Subcutaneous abdominal adipose tissue (tissue), 5 donors: ENCODE data around the gene CNIH1.
"Not testable (repeated sequence)": the region's sequence is repeated elsewhere in the genome, so short reads cannot be mapped to it uniquely, and the experiment has no call there.

Experiments
- H3K27ac ChIP-seq: one replicate; pipeline ENCODE4 v1.7.0; 2013; ENCODE audit warnings: low read depth, mild to moderate bottlenecking, inconsistent platforms, low read length, moderate library complexity
- H3K27me3 ChIP-seq, 5 donors: one replicate each; pipeline ENCODE4 v1.7.0; 2013; ENCODE audit warnings: low read length in 5 of 5, inconsistent platforms in 1 of 5; ENCODE audit not compliant: control insufficient read depth in 5 of 5, insufficient read depth in 4 of 5
- H3K36me3 ChIP-seq, 5 donors: one replicate each; pipeline ENCODE4 v1.7.0; 2013; ENCODE audit warnings: low read length in 5 of 5; ENCODE audit not compliant: control insufficient read depth in 5 of 5, insufficient read depth in 5 of 5
- H3K4me1 ChIP-seq, 5 donors: one replicate each; pipeline ENCODE4 v1.7.0; 2013; ENCODE audit warnings: low read length in 5 of 5, mild to moderate bottlenecking in 3 of 5, moderate library complexity in 1 of 5; ENCODE audit not compliant: control insufficient read depth in 5 of 5, insufficient read depth in 5 of 5
- H3K4me3 ChIP-seq, 5 donors: one replicate each; pipeline ENCODE4 v1.7.0; 2013; ENCODE audit warnings: low read length in 5 of 5, low read depth in 1 of 5
- H3K9ac ChIP-seq, 5 donors: one replicate each; pipeline ENCODE4 v1.7.0; 2013; ENCODE audit warnings: low read length in 5 of 5, mild to moderate bottlenecking in 4 of 5, moderate library complexity in 3 of 5
- H3K9me3 ChIP-seq, 5 donors: one replicate each; pipeline ENCODE4 v1.7.0; 2013; ENCODE audit warnings: low read length in 5 of 5; ENCODE audit not compliant: control insufficient read depth in 5 of 5
- donor health status: healthy.
- donor health status: healthy.
- donor health status: healthy.
- donor health status: healthy.
- donor health status: healthy.

CNIH1 gene

DNA sequence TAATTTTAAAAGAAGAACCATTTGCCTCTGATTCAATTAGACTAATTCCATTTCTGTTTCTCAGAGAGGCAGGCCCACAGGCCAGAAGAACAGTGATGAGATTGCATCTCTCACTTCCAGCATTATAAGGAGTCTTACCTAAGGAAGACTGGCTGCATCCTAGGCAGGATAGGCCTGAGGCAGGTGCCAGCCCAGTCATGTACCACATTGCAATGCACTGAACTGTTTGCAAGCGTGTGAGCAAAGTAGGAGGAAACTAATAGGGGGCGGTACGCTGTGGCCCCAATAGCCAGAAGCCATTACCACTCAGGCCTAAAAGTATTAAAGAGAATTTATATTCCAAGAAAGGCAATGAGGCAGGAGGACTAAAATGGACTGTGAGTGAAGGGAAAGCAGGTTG, 12.1 kb upstream of the CNIH1 start:
- Histone ChIP-seq H3K27me3 (no peaks in the 10 kb centered on the region), H3K36me3 (no peaks in the 10 kb centered on the region), H3K4me3 (no peak overlapping the region), H3K9ac (no peak overlapping the region), H3K4me1 (peaks cover 0 to 4% (median 0%) of the 10 kb centered on the region in 5 donors), H3K27ac (no peak overlapping the region), H3K9me3 (no peaks in the 10 kb centered on the region)

DNA sequence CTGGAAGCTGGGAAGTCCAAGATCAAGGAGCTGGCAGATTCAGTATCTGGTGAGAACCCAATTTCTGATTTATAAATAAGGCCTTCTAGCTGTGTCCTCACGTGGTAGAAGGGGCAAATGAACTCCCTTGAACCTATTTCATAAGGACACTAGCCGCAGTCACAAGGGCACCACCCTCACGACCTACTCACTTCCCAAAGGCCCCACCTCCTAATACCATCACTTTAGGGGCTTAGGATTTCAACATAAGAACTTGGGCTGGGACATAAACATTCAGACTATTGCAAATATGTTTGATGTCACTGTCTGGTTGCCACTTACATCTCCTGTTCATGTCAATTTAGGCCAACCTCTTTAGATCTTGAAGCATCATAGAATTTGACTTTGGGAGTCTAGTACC, 10.8 kb upstream of the CNIH1 start:
- no peaks in the 10 kb centered on the region for H3K27me3 ChIP-seq
- H3K4me3 ChIP-seq = no peak overlapping the region
- H3K9ac ChIP-seq = no peak overlapping the region
- no peaks in the 10 kb centered on the region for H3K36me3 ChIP-seq
- H3K4me1 ChIP-seq = peaks cover 0 to 4% (median 3%) of the 10 kb centered on the region in 5 donors
- no peak overlapping the region for H3K27ac ChIP-seq
- no peaks in the 10 kb centered on the region for H3K9me3 ChIP-seq

DNA sequence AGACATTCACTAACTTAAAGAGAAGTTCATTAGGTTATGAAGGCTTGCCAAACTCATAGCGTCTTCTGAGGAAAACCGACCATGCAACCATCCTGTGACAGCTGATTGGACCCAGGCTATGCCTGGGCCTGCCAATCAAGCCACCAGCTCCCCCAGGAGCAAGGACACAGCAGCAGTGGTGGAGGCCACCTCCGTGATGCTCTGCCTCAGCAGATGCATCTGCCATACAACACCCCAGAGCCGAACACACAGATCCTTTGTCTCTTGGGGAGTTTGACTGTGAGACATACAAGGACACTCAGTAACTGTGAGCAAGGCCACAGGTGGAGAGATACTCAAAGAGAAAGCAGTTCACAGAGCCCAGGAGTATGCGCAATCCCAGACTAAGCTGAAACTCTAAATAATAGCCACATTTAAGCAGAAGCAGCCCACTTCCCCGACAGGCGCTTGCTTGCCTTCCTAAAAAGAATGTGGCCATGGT, 10.0 kb upstream of the CNIH1 start:
- no peaks in the 10 kb centered on the region for H3K36me3 ChIP-seq
- no peak overlapping the region for H3K27ac ChIP-seq
- H3K9me3 ChIP-seq = no peaks in the 10 kb centered on the region

DNA sequence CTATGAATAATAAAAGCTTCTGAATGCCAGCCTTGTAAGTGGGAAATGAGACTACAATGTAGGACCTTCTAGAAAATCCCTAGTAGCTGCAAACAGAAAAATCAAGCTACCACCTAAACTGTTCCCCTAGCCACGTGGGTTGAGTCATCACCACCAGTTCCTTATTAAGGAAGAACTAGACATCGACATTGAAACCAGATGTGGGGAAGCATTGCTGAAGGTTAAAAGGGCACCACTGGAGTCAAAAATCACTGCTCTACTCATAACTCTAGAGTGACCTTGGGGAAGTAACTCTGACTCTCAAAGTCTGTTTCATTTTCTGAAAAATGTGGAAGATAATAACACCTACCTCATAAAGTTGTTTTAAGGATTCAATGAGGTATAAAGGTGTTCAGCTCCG, 9.4 kb upstream of the CNIH1 start:
- H3K4me3 ChIP-seq = no peak overlapping the region
- H3K4me1 ChIP-seq = peaks cover 0 to 4% (median 3%) of the 10 kb centered on the region in 5 donors
- no peaks in the 10 kb centered on the region for H3K27me3 ChIP-seq
- H3K9me3 ChIP-seq = no peaks in the 10 kb centered on the region
- H3K27ac ChIP-seq = no peak overlapping the region
- H3K9ac ChIP-seq = no peak overlapping the region
- no peaks in the 10 kb centered on the region for H3K36me3 ChIP-seq

More for the DNA sequence above, 10.0 kb upstream of the CNIH1 start:
- Histone ChIP-seq H3K9ac (no peak overlapping the region), H3K4me1 (peaks cover 0 to 4% (median 3%) of the 10 kb centered on the region in 5 donors), H3K4me3 (no peak overlapping the region), H3K27me3 (no peaks in the 10 kb centered on the region)

DNA sequence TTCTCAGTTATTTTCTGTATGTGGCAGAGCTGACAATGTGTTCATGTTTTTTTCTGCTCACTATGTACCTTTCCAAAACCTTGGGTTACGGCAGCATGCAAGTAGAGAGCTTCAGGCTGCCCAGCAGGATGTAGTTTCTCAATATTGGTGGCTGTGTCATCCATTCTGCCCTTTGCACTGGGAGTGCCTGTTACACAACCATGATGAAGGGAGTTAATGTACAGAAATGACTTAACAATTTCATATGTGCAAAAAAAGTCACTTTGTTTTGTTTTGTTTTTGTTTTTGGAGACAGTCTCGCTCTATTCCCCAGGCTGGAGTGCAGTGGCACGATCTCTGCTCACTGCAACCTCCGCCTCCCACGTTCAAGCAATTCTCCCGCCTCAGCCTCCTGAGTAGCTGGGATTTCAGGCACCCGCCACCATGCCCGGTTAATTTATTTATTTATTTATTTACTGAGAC, 6.1 kb upstream of the CNIH1 start:
- Histone ChIP-seq H3K9me3 (no peaks in the 10 kb centered on the region), H3K4me3 (no peak overlapping the region), H3K9ac (no peak overlapping the region), H3K36me3 (no peaks in the 10 kb centered on the region), H3K27ac (no peak overlapping the region), H3K27me3 (peaks cover 0 to 4% (median 0%) of the 10 kb centered on the region in 5 donors), H3K4me1 (peaks cover 0 to 4% (median 3%) of the 10 kb centered on the region in 5 donors)

DNA sequence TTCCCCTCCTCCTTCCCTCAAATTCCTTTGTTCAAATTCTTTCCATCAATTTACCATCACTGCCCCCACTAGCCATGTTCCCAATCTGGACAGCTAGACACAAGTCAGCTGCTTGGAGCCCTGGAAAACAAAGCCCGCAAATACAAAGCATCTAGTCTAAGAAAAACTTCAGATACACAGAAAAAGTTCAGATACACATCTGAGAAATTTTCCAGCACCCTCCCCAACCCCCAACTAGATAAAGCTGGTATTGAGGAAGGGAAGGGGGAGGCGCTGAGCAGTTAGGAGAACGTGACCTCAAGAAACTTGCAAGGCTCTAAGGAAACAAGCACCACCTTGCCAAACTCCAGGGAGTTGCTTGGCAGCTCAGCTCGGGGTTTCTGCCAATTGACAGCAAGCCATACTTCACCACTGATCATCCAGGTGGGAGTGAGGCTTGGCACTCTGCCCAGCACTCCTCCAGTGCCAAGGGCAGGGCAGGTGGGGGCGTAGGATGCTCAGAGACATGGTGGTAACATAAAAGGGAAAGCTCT, 5.1 kb upstream of the CNIH1 start:
- Histone ChIP-seq H3K27me3 (peaks cover 0 to 4% (median 0%) of the 10 kb centered on the region in 5 donors), H3K9ac (no peak overlapping the region), H3K4me1 (peaks cover 2 to 10% (median 7%) of the 10 kb centered on the region in 5 donors), H3K27ac (no peak overlapping the region), H3K9me3 (no peaks in the 10 kb centered on the region), H3K4me3 (no peak overlapping the region), H3K36me3 (no peaks in the 10 kb centered on the region)

DNA sequence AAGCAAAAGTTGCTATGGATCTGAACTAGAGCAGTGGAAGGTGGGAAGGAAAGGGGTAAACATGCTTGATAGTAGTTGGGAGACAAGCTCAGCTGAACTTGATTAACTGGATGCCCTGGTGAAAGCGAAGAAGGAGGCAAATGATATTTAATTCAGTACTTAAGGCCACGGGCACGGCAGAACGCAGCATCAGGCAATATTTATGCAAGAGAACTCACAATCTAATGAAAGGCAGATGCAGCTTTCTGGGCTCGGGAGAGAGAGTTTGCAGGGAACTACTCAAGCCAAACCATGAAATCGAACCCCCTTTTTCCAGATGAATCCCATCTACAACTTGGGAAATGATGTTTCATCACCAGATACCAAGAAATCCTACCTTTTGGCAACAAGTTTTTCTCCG, 3.5 kb upstream of the CNIH1 start:
- Histone ChIP-seq H3K27ac (no peak overlapping the region), H3K4me1 (peaks cover 2 to 19% (median 14%) of the 10 kb centered on the region in 5 donors)

DNA sequence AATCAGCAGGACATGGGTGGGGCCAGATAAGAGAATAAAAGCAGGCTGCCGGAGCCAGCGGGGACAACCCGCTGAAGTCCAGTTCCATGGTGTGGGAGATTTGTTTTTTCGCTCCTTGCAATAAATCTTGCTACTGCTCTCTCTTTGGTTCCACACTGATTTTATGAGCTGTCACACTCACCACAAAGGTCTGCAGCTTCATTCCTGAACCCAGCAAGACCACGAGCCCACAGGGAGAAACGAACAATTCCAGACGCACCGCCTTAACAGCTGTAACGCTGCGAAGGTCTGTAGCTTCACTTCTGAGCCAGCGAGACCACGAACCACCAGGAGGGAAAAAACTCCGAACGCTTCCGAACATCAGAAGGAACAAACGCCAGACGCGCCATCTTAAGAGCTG, 2.8 kb upstream of the CNIH1 start:
- Histone ChIP-seq H3K9me3 (no peaks in the 10 kb centered on the region), H3K27me3 (peaks cover 0 to 4% (median 0%) of the 10 kb centered on the region in 5 donors), H3K36me3 (no peaks in the 10 kb centered on the region), H3K4me3 (no peak overlapping the region), H3K27ac (no peak overlapping the region), H3K4me1 (peaks cover 2 to 19% (median 15%) of the 10 kb centered on the region in 5 donors), H3K9ac (no peak overlapping the region)

More for the DNA sequence above, 3.5 kb upstream of the CNIH1 start:
- Histone ChIP-seq H3K4me3 (no peak overlapping the region), H3K27me3 (peaks cover 0 to 4% (median 0%) of the 10 kb centered on the region in 5 donors), H3K9ac (no peak overlapping the region), H3K36me3 (no peaks in the 10 kb centered on the region), H3K9me3 (no peaks in the 10 kb centered on the region)

DNA sequence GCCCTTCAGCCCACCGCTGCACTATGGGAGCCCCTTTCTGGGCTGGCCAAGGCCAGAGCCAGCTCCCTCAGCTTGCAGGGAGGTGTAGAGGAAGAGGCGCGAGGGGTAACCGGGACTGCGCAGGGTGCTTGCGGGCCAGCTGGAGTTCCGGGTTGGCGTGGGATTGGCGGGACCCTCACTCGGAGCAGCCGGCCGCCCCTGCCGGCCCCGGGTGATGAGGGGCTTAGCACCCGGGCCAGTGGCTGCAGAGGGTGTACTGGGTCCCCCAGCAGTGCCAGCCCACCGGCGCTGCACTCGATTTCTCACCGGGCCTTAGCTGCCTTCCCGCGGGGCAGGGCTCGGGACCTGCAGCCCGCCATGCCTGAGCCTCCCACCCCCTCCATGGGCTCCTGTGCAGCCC, 1.8 kb upstream of the CNIH1 start:
- H3K27me3 ChIP-seq, H3K36me3 ChIP-seq, H3K27ac ChIP-seq, H3K4me3 ChIP-seq, H3K9me3 ChIP-seq, H3K9ac ChIP-seq: not testable (repeated sequence)
- H3K4me1 ChIP-seq = peaks cover 2 to 19% (median 15%) of the 10 kb centered on the region in 5 donors

DNA sequence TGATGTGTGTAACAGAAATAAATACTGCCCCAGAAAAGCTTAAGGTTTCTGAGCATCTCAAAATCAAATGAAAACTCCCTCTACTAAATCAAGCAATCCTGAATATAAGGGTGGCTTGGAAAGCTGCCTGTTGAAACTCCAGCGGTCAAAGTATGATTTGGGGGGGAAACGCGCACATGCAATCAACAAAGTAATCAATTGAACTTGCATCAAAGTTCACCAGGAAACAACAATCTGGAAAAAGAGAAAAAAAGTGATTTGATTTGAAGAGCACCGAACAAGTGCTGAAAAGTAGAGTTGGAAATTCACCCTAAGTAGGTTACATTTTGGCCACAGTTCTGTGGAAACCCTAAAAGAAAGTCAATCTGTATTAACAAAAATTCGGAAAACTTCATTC, 700 bp downstream of the CNIH1 start:
- Histone ChIP-seq H3K27me3 (peaks cover 0 to 4% (median 0%) of the 10 kb centered on the region in 5 donors), H3K4me1 (peaks cover 2 to 16% (median 15%) of the 10 kb centered on the region in 5 donors), H3K4me3 (peak overlapping the region; percentile 71 to 82 (median 76)), H3K27ac (peak overlapping the region; percentile 68), H3K36me3 (peaks cover 0 to 2% (median 0%) of the 10 kb centered on the region in 5 donors), H3K9ac (peak overlapping the region; percentile 69 to 91 (median 80)), H3K9me3 (no peaks in the 10 kb centered on the region)
